ENCODE results near the gene TRAF3IP1.
"Not testable (repeated sequence)": the region's sequence is repeated elsewhere in the genome, so short reads cannot be mapped to it uniquely, and the experiment has no call there.

Gene TRAF3IP1

DNA sequence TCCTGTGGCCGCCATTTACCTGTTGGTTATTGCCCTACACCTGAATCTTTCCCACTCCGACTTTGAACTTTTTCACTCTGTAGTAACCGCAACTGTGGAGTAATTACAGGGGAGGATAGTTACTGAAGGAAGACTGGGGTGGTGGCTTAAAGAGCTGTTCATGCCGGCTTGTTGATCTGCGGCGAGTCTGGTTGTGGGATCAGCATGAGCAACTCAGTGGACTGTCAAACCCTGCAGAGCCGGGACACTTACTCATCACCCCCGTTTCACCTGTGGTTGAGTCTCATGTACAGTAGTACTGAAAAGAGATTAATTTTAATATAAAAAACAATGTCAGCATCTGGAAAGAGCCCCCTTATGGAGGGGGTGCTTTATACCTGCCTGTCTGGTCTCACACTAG is 108.5 kb downstream of the TRAF3IP1 start:
- DNase-seq, result no peak

DNA sequence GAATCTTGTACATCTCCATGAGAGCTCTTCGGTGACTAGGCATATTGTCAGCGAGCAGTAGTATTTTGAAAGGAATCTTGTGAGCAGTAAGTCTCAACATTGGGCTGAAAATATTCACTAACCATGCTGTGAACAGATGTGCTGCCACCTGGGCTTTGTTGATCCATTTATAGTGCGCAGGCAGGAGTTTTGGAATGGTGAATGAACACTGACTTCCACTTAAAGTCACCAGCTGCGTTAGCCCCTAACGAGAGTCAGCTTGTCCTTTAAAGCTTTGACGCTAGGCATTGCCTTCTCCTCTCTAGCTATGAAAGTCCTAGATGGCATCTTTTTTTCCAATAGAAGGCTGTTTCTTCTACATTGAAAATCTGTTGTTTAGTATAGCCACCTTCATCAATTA is 110.5 kb downstream of the TRAF3IP1 start:
- DNase-seq, result no peak

DNA sequence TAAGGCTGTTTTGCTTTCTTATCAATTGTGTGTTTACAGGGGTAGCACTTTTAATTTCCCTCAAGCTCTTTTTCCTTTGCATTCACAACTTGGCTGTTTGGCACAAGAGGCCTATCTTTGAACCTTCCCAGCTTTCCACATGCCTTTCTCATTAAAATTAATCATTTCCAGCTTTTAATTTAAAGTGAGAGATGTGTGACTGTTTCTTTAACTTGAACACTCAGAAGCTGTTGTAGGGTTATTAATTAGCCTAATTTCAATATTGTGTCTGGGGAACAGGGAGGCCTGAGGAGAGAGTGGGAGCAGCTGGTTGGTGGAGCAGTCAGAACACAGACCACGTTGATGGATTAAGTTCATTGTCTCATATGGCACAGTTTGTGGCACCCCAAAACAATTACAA is 111.1 kb downstream of the TRAF3IP1 start:
- no peak for DNase-seq

DNA sequence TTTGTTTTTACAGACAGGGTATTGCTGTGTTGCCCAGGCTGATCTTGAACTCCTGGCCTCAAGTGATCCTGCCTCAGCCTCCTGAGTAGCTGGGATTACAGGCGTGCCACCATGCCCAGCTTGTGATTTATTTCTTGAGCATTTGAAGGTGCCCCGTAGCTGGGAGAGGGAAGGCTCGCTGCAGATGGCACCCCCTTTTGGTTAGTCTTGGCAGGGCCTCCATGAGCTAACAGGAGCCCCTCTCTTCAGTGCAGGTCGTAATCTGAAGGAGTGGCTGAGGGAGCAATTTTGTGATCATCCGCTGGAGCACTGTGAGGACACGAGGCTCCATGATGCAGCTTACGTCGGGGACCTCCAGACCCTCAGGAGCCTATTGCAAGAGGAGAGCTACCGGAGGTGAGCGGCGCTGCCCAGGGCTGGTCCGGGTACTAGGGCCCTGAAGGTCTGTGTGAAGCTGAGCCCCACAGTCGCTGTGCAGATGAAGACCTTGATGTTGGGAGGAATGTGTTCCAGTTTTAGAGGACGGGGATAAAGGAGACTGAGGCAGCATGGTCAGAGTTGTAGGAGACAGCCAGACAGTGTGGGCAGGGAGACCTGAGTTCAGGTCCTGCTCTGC is 113.1 kb downstream of the TRAF3IP1 start:
- DNase-seq, result no peak

DNA sequence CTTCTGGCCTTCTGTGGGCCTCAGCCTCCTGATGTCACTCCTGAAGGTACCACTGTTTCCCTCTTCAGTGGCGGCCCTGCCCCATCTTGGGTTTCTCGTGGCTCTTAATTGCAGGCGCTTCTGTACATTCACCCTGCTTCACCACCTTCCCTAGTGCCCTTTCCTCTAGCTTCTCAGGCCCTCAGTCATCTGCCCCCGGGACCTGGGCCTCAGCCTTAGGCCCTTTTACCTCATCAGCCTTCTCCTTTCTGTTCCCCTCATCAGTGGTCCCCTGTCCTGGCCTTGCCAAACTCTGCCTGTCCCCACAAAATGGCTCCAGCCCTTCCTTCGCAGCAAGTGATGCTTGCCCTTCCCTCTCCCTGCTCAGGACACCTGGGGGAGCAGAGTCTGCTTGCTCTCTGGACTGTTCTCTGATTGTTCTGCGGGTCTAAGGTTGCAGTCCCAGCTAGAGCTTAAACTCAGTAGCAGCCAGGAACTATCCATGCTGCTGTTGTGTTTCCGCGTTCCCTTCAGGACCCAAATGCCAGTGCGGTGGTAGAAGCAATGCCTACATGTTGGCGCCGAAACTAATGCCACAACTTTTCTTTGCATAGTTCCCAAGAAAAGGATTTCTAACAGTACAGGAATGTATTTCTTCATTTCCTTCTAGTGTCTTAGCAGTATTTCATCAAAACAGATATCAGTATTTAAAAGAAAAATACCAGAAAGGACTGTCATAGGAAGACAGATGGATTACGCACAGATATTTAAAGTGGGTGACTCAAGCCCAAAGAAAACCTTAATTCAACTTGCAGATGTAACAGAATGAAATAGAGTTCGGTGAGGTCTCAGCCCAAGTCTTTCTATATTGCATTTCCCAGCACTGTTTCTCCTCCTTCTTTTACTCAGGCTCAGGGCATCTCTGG is 113.9 kb downstream of the TRAF3IP1 start:
- DNase-seq, result no peak

DNA sequence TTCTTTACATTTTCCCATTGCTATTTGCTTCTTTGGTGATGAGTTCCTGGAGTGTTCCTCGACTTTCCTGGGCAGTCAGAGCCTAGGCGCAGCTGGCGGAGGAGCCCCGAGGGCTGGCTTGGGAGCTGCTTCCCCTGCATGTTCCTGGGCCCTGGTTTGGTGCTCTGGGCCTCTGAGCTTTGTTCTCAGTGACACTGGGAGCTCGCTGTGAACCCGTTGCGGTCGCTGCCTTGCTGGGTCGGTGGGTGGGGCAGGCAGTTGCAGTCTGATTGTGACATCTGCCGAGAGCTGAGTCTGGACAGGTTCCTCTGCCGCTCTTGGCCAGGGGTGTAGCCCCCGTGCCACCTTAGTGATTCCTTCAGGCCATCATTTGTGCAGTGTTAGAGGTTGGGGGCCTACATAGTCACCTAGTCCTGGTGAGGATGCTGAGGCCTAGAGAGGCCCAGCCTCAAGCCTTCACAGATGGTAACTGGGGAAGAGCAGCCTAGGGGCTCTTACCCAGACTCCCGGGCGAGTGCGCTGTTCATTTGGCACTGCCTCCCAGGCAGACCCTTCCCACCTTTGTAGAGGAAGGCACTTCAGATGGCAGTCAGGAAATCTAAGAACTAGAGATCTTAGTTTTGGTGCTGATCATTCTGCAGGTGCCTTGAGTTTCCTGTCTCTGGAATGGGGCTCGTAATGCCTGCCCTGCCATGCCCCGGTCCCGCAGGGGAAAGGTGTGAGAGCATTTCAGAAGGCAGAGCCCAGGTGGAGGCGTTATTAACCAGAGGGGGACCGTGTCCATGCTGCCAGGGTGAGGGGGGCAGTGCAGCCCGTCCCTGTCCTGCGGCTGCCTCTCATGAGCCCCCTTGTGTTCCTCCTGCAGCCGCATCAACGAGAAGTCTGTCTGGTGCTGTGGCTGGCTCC is 114.8 kb downstream of the TRAF3IP1 start:
- DNase-seq, result peak; percentile 24 to 30

DNA sequence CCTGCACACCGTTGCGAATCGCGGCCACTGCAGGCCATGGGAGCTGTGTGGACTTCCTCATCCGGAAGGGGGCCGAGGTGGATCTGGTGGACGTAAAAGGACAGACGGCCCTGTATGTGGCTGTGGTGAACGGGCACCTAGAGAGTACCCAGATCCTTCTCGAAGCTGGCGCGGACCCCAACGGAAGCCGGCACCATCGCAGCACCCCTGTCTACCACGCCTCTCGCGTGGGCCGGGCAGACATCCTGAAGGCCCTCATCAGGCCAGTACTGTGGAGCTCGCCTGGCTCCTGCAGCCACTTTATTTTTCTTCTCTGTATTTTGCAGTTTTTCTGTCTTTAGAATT is 115.4 kb downstream of the TRAF3IP1 start:
- DNase-seq, result no peak

DNA sequence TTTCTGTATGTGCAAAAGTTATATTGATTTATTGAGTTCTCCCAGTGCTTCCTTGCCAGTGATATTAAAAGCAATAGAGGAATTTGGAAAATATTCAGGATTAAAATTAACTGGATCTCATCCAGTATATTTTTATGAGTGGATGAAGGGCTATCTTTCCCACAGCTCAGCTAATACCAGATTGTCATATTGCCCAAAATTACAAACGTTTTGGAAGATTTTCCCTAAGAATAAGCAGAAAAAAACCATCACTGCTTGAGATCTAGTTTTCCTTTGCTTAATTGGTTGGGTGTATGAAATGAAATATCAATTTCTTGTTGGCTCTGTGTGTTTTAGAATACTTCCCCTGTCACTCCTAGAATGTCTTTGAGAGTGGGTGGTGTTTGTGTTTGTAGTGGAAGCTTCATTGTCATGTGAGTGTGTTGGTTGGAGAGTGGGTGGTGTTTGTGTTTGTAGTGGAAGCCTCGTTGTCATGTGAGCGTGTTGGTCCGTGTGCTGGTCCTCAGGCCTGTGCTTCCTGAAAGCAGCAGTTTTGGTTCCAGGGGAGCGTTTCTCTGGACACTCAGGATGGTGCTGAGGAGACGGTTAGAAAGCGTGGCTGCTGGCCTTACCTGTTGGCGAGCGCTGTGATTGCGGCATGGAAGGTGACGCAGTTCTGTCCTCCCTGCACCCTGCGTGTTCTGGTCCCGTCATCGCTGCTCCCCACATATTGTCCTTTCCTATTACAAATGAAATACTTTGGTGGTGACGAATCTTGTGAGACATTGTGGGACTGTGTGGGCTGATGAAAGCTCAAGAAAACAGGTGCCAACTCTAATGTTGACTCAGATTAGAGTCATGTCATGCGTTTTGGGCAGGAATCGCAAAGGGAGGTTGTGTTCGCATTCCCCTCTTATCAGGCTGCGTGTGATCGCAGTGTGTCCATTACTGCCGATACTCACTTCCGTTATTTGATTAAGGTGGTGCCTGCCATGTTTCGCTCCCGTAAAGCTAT is 118.8 kb downstream of the TRAF3IP1 start:
- peak; percentile 93 to 97 for DNase-seq

DNA sequence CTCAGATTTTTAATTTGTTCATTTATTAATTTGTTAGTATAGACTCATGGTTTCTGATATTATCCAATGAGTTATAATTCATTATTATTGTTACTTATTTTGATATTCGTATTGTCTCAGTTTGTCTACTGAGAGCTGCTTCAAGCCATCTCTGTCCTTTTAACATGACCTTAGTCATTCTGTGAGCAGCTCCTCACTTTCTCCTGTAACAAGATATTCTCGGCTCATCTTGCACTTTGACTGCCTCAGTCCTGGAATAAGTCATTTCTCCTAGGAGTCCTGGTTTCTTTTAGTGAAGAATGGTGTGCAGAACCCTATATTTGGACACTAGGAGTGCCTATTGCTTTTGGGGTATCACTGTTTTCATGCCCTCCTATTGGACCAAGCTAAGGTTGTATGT is 119.6 kb downstream of the TRAF3IP1 start:
- no peak for DNase-seq

DNA sequence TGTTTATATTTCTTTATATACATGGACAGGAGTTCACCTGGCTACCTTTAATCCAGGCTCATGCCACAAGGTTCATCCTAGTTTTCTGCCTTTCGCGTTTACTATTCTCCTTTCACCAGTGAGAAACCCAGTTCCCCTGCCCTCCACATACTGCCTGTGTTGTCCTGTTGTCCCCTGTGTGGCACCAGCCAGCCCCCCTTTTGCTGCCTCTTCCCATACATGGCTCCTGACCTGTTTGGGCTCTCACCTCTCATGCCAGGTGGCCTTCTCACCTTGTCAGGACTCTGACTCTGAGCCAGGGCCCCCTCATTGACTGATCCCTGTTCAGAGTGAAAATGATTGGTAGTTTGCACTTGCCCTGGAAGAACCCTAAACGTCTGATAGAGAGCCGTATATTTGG is 120.0 kb downstream of the TRAF3IP1 start:
- no peak for DNase-seq

DNA sequence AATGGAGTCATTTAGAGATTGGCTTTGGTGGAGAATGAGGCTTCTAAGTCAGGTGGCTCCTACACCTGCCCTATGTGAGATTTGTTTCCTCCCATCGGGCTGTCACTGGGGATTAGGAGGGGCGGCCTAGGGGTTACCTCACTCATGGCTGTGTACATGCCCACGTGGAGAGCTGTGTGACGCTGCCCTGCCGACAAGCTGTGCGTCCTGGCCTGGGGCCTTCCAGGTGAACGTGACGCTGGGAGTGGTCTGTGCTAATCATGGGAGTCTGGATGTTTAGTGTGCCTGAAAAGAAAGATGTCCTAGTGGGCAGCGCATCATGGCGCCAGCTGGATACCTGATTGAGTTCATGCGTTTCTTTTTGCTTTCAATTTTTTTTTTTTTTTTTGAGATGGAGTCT is 120.4 kb downstream of the TRAF3IP1 start:
- no peak for DNase-seq

DNA sequence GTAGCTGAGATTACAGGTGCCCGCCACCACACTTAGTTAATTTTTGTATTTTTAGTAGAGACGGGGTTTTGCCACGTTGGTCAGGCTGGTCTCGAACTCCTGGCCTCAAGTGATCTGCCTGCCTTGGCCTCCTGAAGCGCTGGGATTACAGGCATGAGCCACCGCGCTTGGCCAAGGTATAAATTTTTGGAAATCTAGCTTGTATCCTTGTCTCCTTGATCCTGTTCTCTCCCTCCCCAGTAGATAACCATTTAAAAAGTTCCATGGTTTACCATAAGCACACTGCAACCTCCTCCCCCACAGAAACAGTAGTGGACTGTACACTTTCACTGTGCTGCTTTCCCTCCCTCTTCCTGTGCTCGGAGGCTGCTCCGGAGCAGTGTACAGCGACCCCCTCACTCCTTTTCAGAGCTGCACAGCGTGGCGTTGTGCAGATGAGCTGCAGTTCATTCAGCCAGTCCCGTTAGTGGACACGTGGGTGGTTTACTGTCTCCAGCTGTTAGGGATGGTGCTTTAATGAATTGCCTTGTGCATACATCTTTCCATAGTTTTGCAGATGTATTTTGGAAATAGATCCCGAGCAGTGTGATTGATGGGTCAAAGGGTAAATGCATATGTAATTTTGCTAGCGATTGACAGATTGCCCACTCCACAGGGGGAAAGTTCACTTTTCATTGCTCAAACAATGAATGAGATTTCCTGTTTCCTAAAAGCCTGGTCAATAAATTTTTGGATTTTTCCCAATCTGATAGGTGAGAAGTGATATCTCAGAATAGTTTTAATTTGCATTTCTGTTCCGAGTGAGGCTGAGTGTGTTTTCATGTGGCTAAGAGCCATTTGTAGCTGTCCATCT is 121.2 kb downstream of the TRAF3IP1 start:
- no peak for DNase-seq

DNA sequence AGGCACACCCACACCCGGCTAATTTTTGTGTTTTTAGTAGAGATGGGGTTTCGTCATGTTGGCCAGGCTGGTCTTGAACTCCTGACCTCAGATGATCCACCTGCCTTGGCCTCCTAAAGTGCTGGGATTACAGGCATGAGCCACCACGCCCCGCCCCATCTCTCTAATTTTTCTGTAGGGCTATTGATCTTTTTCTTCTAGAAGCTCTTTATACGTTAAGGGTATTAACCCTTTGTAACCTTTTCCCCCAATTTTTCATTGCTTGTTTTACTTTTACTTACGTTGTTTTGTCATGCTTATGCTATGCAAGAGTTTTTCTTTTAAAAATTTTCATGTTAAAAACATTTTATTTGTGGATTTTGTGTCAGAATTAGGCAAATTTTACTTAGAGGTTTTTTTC is 121.9 kb downstream of the TRAF3IP1 start:
- DNase-seq, result not testable (repeated sequence)

DNA sequence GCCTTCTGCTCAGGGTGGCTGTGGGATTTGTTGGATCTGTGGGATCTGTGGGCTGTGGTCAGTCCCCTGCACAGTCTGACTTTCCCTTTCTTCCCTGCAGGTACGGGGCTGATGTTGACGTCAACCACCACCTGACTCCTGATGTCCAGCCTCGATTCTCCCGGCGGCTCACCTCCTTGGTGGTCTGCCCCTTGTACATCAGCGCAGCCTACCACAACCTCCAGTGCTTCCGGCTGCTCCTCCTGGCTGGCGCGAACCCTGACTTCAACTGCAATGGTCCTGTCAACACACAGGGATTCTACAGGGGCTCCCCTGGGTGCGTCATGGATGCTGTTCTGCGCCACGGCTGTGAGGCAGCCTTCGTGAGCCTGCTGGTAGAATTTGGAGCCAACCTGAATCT is 123.9 kb downstream of the TRAF3IP1 start:
- DNase-seq, result no peak

DNA sequence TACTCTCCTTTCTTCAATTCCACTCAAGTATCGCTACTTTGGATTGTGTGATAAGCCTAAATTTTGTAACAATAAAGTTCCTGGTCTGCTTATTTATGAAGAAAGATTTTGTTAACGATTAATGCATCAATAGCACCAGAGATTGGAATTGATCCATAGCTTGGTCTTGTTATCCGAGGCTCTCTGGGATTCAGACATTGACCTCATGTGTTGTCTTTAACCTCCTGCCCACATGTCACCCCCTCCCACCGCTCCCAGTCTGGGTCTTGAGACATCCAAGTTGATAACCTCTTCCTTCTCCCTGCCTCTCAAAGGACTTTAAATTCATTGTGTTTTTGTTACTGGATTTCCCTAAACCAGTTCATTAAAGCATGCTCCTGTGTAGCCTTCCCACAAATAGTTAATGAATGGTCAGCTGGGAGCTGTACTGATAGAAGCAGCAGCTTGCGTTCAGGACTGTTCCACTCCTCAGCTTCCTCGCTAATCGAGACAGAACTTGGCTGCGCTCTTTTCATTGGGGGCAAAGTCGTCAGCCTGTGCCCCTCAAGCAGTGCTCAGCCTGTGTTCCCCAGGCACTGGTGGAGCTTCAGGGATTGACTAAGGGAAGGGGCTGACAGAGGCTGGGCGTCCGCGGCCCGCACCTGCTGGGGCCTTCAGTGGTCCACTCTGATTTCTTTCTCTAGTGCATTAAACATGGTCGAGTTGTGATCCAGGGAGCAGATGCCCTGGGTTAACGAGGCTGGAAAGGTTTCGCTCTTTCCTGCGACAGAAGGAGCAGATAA is 125.3 kb downstream of the TRAF3IP1 start:
- no peak for DNase-seq

DNA sequence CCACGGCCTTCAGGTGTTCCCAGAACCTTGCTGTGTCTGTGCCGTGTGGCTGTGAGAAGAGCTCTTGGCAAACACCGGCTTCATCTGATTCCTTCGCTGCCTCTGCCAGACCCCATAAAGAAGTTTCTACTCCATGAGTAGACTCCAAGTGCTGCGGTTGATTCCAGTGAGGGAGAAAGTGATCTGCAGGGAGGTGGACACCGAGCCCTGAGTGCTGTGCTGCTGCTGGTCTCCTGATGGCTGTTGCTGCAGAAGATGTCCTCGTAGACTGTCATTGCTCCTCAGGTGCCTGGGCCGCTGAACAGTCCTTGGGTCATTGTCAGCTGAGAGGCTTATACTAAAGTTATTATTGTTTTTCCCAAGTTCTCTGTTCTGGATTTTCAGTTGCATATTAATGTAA is 126.1 kb downstream of the TRAF3IP1 start:
- no peak for DNase-seq

DNA sequence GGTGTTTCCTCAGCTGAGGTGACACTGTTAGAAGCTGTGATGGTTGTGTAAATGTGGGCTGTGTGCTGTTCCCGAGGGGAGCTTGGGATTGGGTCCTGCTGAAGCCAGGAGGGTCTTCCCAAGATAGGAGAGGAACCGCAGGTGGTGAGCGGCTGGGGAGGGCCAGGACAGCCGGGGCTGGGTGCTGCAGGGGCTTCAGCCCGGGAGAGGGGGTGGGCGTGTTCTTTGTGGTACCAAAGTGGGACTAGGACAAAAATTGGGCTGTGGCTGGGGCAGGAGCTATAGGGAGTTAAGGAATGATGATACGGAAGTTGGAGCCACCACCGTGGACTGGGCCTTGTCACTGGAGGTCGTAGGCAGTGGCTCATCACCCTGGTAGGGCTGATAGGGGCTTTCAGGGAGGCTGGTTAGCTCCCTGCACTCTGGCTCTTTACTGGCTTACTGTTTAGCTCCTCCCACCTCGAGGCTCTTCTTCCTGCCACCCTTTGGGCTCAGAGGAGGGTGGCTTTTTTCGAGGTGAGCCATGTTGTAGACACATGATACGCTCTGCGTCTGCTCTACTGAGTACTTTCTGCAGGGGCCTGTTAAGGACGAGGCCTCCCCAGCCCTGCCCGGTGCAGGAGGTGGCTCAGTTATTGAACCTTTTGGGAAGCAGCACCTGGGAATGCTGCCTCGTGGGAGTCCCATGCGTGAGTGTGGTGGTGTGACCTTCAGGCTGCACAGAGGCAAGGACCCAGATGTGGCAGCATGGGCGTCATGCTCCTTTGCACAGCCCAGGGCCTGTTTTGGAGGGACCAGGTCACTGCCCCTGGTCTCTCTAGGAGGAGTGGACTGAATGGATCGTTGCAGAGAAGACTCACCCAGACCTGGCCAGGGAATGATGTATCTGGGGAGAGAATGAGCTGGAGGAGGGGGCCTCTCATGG is 128.0 kb downstream of the TRAF3IP1 start:
- DNase-seq, result no peak

DNA sequence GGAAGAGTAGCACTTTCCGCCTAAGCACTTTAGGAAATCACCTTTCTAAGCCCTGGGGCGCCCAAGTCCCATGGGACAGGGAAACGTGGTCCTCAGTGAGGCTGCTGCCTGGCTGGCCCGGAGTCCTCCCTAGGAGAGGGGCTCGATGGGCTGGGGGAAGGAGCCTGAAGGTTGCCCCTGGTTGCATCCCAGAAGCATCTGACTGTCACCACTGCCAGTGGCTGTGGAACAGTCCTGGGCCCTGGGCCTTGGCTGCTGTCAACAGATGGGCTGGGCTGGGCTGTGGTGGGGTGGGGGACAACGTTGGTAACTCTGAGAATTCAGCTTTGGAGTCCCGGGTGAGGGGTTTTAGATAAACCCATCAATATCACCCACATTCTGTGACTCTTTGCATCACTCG is 128.9 kb downstream of the TRAF3IP1 start:
- no peak for DNase-seq

DNA sequence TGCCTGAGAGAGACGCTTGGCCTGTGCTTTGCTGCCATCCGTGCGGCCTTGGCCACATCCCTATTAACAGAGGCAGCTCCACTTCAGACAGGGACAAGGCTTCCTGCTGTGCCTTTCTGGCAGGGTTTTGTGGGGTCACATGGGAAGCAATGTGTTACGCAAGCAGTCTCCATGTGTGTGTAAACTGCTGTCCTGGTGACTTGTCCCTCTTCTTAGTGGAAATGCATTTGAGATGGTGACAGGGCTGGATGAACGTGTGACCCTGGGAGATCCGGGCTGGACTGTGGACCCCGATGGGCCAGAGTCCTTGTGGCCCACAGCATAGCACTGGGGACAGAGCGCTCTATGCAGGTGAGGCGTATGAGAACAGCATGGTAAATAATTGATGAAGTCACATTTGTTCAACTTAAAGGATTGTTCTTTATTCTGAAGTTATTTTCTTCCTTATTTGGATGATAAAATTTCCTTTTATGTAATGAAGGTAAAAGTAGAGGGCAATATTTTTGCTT is 129.6 kb downstream of the TRAF3IP1 start:
- peak; percentile 85 to 91 for DNase-seq

Data from inflammatory macrophage (primary cell).